IPS-18c (cell line): ENCODE measurements around the gene POLN.
"Not testable (repeated sequence)": the region's sequence is repeated elsewhere in the genome, so short reads cannot be mapped to it uniquely, and the experiment has no call there.

Experiments used
- H3K4me3 ChIP-seq: 2 replicates; pipeline ENCODE4 v1.7.0; 2013; ENCODE audit warnings: low read depth, mild to moderate bottlenecking, low read length, moderate library complexity; ENCODE audit not compliant: insufficient read depth
- H3K9me3 ChIP-seq: one replicate; pipeline ENCODE4 v1.6.1; 2013; ENCODE audit warnings: mild to moderate bottlenecking, low read length, moderate library complexity; ENCODE audit not compliant: control insufficient read depth, insufficient read depth

POLN gene

DNA sequence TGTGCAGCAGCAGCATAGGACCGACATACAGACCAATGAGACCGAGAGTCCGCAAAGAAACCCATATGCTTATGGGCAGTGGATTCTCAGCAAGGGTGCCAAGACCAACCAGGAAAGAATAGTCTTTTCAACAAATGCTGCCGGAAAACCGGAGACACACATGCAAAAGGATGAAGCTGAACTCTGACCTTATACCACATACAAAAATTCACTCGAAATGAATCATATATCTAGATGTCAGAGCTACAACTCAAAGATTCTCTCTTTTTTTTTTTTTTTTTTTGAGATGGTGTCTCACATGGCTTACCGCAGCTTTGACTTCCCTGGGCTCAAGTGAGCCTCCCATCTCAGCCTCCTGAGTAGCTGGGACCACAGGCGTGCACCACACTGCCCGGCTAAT, 36.0 kb upstream of the POLN start:
- no peak overlapping the region for H3K4me3 ChIP-seq
- no peaks in the 10 kb centered on the region for H3K9me3 ChIP-seq

DNA sequence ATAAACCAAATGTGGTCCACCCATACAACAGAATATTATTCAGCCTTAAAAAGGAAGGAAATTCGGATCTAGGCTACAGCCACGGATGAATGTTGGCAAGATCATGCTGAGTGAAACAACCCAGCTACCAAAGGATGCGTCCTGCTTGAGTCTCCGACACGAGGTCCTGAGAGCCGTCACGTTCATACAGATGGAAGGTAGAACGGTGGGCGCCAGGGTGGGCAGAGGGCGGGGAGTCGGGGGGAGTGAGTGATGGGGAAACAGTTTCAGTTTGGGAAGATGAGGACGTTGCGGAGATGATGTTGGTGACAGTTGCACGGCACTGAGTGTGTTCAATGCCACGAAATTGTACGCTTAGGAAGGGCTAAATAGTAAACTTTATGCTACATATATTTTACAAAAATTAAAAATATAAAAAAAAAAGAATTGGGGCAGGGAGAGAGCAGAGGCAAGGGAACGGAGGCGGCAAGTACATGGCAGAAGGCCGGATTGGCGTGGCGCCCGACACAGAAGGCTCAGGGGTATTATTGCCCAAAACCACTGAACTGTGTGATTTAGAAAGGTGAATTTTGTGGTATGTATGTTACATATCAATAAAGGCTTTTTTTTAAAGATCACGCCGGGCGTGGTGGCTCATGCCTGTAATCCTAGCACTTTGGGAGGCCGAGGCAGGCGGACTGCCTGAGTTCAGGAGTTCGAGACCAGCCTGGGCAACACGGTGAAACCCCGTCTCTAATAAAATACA, 34.8 kb upstream of the POLN start:
- Histone ChIP-seq H3K4me3 (no peak overlapping the region), H3K9me3 (no peaks in the 10 kb centered on the region)

DNA sequence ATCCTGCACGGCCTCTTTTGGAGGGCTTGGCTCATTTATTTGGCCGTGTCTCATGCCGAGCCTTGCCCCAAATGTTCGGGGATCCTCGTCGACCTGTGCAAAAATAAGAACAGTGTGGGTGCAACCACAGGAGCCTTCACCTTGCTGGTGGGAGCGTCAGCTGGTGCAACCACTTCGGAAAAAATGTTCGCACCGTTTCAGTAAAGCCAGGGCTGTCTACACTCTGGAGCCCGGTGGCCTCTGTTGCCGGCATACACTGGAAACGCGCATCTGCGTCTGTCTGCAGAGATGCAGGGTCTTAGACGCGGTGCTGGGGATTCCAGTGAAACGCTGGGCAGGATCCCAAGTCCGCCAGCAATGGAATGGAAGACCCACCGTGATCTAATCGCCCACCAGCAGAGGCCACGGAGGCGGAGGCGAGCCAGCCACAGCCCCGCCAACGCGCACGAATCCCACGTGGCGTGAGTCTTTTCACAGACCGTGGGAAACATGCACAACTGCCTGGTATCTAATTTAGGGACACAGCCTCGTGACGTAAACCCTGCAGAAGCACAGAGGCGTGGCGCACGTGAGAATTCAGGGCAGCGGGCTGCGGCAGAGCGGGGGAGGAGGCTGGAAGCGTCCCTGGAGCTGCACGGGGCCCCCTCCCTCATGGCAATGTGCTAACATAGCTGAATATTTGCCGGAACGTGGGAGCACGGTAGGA, 33.8 kb upstream of the POLN start:
- Histone ChIP-seq H3K9me3 (no peaks in the 10 kb centered on the region), H3K4me3 (no peak overlapping the region)

DNA sequence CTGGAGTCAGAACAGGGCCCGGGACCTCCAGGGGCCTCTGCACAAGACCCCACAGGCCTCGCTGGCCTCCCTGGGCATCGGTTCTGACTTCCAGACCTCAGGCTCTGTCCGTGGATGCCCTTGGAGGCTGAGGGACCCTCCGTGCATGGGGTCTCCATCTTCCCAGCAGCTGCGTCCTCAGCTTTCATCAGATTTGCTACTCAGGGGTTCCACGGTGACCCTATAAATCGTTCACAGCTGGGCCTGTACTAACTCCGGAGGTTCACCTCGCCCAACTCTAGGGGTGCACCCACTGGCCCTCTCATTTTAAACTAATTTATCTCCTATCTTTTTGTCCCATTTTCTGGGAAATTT, 33.1 kb upstream of the POLN start:
- H3K4me3 ChIP-seq, H3K9me3 ChIP-seq: not testable (repeated sequence)

DNA sequence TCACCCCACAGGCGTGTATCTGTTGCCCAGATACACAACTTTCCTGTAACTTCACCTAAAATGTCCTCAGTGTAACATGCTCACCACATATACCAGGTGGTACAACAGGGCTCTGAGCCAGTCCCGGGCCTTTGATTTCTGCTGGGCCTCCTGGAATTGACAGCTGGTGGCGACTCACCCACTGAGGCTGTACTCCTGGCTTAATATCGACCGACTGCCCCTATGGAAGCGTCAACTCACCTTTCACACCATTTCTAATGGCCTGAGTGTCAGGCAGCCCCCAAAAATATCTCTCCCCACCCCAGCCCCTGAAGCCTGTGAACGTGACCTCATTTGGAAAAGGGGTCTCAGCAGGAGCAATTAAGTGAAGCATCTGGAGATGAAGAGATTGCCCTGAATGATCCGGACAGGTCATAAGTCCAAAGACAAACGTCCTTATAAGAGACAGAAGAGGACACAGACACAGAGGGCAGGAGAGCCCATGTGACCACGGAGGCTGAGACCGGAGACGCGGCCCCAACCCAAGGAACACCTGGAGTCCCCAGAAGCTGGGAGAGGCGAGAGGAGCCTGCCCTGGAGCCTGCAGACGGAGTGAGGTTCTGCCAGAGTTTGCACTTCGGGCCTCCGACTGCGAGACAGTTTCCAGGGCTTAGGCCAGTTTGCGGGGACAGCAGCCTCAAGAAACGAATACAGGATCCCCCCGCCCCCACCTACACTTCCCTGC, 32.6 kb upstream of the POLN start:
- Histone ChIP-seq H3K4me3 (no peak overlapping the region), H3K9me3 (no peaks in the 10 kb centered on the region)

DNA sequence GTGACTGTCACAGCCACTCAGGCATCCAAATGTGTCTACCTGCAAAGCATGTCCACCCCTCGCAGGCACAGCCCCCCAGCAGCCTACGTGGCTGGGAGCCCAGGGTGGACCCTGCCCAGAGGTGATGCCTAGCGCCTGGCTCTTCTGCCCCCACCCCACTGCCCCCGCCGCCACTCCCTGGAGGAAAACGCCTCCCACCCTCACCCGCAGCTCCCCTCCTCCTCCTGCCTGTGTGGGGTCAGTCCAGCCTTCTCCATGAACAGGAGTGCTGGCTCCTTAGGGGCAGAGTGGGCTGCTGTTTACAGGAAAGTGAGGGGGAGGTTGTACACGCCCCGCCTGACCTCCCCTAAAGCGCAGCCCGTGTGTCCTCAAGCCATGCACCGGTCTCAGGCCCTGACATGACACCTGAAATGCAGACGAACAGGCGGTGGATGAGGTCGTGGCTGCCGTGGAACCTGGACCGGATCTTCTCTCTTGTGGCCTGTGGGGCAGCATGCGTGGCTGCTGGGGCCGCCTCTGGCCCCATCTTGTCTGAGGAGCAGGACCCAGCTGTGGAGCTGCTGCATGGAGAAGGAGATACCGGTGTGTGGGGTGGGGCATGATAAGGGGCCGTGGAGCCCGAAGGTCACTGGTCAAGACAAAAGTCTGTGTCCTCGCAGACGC, 31.9 kb upstream of the POLN start:
- Histone ChIP-seq H3K4me3 (no peak overlapping the region), H3K9me3 (no peaks in the 10 kb centered on the region)

DNA sequence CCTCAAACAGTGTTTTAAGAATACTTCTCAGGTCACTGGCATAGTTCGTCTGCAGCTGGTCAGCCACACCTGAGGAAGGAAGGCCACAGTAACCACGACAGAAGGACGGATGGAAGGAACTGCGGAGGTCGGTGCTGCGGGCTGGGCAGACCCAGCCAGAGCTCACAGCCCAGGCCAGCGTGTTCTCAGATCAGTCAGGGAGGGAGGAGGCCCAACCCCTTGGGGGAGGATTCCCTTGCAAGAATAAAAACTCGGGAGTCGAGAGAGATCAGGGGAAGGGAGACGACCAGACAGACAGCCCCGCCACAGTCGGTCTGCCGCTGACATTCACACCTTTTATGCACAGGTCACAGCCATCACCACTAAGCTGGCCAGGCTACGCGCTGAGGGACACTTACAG, 31.3 kb upstream of the POLN start:
- H3K9me3 ChIP-seq: no peaks in the 10 kb centered on the region
- H3K4me3 ChIP-seq: no peak overlapping the region

DNA sequence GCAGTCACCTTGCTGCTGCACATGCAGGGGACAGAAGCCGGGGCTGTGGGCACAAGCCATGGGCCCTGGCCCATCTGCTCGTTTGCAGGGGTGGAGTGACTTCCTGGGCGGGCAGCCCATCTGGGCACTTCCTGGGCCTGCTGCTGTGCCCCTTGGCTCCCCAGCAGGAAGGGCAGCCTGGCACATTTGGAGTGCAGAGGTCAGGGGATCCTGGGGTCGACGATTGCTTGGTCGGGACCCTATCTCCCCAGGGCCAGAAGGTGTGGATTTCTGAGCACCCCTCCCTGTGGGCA, 30.9 kb upstream of the POLN start:
- no peaks in the 10 kb centered on the region for H3K9me3 ChIP-seq
- no peak overlapping the region for H3K4me3 ChIP-seq

DNA sequence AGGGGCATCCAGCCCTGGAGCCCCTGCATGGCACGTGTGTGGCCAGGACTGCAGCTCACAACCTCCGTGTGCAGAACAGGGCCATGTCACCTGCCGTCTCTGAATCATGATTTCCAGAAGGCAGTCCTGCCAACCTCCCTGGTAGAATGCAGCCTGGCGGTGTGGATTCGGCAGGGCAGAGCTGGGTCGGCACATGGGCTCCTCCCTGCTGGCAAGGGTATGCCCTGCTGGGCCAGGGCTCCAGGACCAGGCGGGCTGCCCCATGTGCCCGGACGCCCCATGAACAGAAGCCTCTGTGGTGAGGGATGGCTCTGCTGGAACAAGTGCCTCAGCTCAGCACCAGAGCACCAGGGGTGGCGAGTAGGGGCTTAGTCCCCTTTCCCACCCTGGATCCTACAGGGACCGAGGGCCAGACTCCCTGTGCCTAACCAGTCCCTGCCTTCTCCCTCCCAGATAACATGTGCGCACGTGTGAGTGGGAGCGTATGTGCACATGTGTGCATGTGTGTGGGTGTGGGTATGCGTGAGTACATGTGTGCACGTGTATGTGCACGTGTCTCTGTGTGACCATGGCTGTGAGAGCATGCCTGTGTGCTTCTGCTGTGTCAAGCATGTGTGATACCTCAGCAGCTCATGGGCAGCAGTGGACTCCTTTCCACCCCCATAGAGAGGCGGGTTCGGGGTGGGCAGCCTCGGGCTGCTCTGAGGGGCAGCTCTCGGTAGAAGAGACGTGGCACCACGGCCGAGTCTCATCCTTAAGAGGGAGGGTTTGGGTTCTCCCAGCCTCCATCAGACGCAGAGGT, 30.3 kb upstream of the POLN start:
- Histone ChIP-seq H3K9me3 (no peaks in the 10 kb centered on the region), H3K4me3 (no peak overlapping the region)

DNA sequence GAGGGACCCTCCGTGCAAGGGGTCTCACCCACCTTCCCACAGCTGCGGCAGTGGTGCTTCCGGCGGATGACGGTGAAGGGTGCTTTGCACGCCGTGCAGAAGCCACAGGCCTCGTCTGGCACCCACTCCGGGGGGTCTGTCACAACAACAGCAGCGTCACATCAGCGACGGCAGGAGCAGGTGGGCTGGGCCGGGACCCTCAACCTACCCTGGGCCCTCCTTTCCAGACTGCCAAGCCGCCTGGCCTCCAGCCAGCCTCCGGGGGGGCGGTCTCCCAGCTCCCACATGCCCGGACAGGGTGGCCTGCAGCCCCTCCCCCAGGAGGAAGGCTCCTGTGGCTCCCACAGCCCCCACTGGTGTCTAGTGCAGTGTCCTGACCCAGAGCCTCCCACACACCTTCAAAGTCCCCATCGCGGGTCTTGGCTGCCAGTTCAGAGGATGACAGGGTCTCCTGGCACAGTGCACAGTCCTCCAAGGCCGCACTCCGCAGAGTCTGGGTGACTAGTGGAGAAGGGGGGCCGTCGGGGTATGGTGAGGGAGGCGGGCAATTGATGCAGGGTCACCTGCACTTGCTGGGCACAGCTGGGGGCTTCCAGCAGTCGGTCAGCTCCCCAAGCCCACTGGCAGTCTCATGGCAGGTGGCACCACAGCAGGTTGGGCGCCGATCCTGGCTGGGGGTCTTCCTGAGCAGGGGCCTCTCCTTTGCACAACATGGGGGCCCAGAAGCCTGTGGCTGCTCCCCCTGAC, 29.5 kb upstream of the POLN start:
- Histone ChIP-seq H3K9me3 (no peaks in the 10 kb centered on the region), H3K4me3 (no peak overlapping the region)

DNA sequence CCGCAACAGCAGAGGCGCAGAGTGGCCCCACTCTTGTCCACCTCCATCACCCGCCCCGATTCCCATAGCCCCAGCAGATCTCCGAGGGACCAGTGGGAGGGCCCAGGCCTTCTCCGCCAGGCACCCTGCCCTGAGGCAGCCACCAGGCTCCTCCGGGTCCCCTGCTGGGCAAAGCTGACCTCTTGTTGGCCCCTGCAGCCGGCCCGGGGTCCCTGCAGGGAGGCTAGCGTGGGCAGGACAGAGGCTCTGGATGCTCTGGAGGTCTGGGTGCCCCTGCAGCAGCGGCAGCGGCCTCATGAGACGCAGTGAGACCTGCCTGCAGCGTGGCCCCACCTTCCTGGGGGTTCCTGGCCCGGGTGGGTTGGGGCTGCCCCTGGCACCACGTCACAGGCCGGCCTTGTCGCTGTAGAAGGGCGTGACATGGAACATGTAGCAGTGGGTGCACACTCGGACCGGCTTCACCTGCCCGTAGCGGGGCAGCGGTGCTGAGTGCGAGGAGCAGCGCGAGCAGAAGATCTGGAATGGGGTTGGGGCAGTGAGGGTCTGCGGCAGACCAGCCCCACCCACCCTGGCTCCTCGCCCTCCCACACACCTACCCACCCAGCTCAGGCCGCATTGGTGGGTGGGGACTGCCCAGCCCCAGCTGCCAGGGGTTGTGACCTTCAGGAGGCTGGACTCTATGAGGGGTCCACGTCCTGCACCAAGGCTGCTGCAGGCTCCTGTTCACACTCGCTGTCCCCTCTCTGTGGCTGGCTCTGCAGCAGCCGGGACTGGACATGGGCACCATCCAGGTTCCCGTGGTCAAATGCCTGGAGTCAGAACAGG, 28.6 kb upstream of the POLN start:
- no peaks in the 10 kb centered on the region for H3K9me3 ChIP-seq
- H3K4me3 ChIP-seq: no peak overlapping the region

DNA sequence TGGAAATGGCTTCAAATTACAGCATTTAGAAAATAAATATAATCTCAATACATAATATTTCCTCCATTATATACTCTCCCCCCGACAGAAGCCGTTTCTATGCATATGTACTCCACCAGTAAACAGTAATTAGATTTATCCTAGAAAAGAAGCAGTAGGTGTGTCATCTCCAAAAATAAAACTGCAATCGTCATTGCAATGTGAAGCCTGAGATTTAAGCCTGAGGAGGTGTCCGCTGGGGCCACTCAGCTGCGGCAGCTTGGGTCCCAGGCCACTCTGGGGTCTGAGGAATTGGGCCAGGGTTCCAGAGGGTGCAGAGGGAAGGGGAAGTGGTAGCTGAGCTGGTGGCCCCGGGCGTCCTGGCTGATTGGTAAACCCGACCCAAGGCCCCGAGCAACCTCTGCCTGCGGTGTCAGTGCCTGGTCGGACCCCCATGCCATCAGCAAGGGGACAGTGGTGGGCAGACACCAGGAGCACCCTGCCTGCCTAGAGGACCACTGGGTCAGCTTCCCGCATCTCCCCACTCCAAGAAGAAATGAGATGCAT, 27.8 kb upstream of the POLN start:
- H3K4me3 ChIP-seq: no peak overlapping the region

DNA sequence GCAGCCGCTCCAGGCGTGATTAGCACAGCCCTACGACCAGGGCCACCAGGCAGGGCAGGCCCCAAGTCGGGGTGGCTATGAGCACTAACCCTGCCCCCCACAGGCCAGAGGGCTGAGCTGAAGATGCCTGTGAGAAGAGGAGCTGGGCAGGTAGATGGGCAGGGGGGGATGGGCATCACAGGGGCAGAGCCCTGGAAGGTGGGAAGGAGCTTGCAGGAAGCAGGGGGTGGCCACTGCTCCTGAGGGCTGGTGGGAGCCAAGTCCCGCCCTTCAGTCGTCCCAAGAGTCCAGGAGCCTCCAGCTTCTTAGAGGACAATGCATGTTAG, 27.2 kb upstream of the POLN start:
- no peaks in the 10 kb centered on the region for H3K9me3 ChIP-seq

More for the DNA sequence above, 27.8 kb upstream of the POLN start:
- no peaks in the 10 kb centered on the region for H3K9me3 ChIP-seq

DNA sequence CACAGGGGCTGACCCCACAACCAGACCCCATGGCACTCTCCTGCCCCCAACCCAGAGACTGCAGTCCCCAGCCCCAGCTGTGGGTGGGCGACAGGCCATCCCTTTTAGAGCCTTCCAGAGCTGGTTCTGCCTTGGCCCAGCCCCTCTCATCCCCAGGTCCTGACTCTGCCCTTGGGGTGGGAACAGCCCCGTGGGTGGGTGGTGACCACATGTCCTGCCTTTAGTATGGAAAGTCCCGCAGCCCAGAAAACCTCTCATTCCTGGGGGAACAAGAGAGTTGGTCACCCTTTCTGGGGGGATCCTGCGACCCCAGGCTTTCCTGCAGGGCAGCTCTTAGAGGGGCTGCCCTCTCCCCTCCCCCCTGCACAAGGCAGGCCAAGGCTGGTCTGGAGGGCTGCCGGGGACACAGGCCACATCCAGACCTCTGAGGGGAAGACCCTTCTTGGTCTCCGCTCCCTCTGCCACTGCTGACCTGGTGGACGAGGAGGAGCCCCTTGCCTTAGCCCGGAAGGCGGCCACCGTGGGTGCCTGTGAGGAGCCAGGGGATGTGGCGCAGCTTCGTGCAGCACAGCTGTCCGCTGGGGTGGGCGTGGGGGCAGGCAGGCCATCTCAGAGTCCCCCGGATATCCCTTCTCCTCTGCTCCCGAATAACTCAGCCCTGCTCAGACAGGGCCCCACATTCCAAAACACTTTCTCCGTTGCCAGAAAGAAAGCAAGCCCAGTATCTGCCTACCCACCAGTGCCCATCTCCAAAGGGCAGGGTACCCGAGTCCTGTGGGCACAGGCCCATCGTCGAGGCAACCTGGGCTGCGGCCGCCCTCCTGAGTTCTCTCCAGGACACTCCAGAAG, 26.7 kb upstream of the POLN start:
- Histone ChIP-seq H3K4me3 (no peak overlapping the region), H3K9me3 (no peaks in the 10 kb centered on the region)

More for the DNA sequence above, 27.2 kb upstream of the POLN start:
- H3K4me3 ChIP-seq: no peak overlapping the region

DNA sequence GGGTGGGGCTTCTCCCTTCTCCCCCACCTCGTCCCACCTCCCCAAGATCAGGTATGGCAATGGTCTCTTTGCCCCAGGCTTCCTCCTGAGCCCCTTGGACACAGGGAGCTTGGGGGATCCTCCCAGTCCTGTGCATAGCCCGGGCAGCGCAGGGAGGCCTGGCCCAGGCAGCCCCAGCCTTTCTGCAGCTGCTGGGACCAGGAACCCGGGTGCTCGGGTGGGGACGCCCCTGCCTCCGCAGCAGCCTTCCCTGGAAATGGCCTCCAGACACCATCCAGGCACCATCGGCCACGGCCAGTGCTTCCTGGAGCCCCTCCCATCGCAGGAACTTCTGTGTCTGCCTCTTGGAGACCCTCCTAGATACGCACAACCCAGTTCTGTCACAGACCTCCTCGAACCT, 25.9 kb upstream of the POLN start:
- Histone ChIP-seq H3K4me3 (no peak overlapping the region), H3K9me3 (no peaks in the 10 kb centered on the region)
